WTC11 (cell line): ENCODE measurements around the gene PRKAR2A. TPM values are rescaled to one million over a fixed set of nuclear protein-coding genes. Genes with fewer than 3 reads are reported as not detected.

Source experiments
- ATAC-seq: fragments of 200-7000 bp; cut with Tn5 transposase; 2 replicates; pipeline ENCODE4 v1.10.0; 2021; ENCODE audit warnings: mild to moderate bottlenecking, moderate library complexity
- CTCF ChIA-PET: fragments of 300-600 bp; sonication (Branson Sonifier 250); formaldehyde crosslinking; loops from one replicate; lab custom pipeline; 2021; ENCODE audit warnings: antibody characterized with exemption; lab: Charles Lee
- POLR2A ChIA-PET: fragments of 350-600 bp; sonication (Branson Sonifier 250); formaldehyde crosslinking; loops from one replicate; lab custom pipeline; 2021; ENCODE audit warnings: antibody characterized with exemption; lab: Charles Lee
- DNase-seq: peaks from one replicate; pipeline ENCODE4 v3.0.0; 2021; ENCODE audit warnings: low spot score
- H3K27ac Mint-ChIP-seq: 2 replicates; pipeline ENCODE4 v1.8.0; 2021; ENCODE audit warnings: mixed read lengths
- H3K27me3 Mint-ChIP-seq: 2 replicates; pipeline ENCODE4 v1.8.0; 2021; ENCODE audit warnings: low read depth, mild to moderate bottlenecking, moderate library complexity, mixed read lengths
- H3K36me3 Mint-ChIP-seq: 2 replicates; pipeline ENCODE4 v1.8.0; 2021; ENCODE audit warnings: mixed read lengths
- H3K4me1 Mint-ChIP-seq: 2 replicates; pipeline ENCODE4 v1.8.0; 2022; ENCODE audit warnings: mixed read lengths
- H3K4me3 Mint-ChIP-seq: 2 replicates; pipeline ENCODE4 v1.8.0; 2021; ENCODE audit warnings: mild to moderate bottlenecking, moderate library complexity, mixed read lengths
- H3K9me3 Mint-ChIP-seq: 2 replicates; pipeline ENCODE4 v1.8.0; 2021; ENCODE audit warnings: mixed read lengths
- ATF1 ChIP-seq: sonication (generic); formaldehyde crosslinking; IDR thresholded peaks from 2 replicates; pipeline ENCODE4 v1.8.1; 2023; ENCODE audit warnings: mild to moderate bottlenecking, moderate library complexity, missing genetic modification reagents
- CBFB ChIP-seq: sonication (generic); formaldehyde crosslinking; IDR thresholded peaks from 2 replicates; pipeline ENCODE4 v1.8.1; 2022; ENCODE audit warnings: mild to moderate bottlenecking, low read depth, missing genetic modification reagents
- E2F5 ChIP-seq: sonication (generic); formaldehyde crosslinking; IDR thresholded peaks from 2 replicates; pipeline ENCODE4 v1.8.1; 2022; ENCODE audit warnings: mild to moderate bottlenecking, moderate library complexity, missing genetic modification reagents
- ESRRA ChIP-seq: sonication (generic); formaldehyde crosslinking; IDR thresholded peaks from 2 replicates; pipeline ENCODE4 v1.8.1; 2022; ENCODE audit warnings: mild to moderate bottlenecking, missing genetic modification reagents, borderline replicate concordance
- FOXJ3 ChIP-seq: sonication (generic); formaldehyde crosslinking; IDR thresholded peaks from 2 replicates; pipeline ENCODE4 v1.9.0; 2021; ENCODE audit warnings: missing genetic modification reagents, mild to moderate bottlenecking, borderline replicate concordance
- GABPB1 ChIP-seq: sonication (generic); formaldehyde crosslinking; IDR thresholded peaks from 2 replicates; pipeline ENCODE4 v1.8.1; 2023; ENCODE audit warnings: mild to moderate bottlenecking, missing genetic modification reagents
- KAT7 ChIP-seq: sonication (generic); formaldehyde crosslinking; IDR thresholded peaks from 2 replicates; pipeline ENCODE4 v1.8.1; 2023; ENCODE audit warnings: missing genetic modification reagents, mild to moderate bottlenecking, borderline replicate concordance
- MAX ChIP-seq: sonication (generic); formaldehyde crosslinking; IDR thresholded peaks from 2 replicates; pipeline ENCODE4 v1.8.0; 2022; ENCODE audit warnings: mild to moderate bottlenecking, missing genetic modification reagents
- MXD4 ChIP-seq: fragments of 250-450 bp; sonication (Bioruptor Pico); IDR thresholded peaks from 2 replicates; pipeline ENCODE4 v1.8.0; 2021; ENCODE audit warnings: mild to moderate bottlenecking, moderate library complexity, borderline replicate concordance
- MYBL2 ChIP-seq: sonication (generic); formaldehyde crosslinking; IDR thresholded peaks from 2 replicates; pipeline ENCODE4 v1.8.1; 2023; ENCODE audit warnings: mild to moderate bottlenecking, moderate library complexity, missing genetic modification reagents
- NFE2L1 ChIP-seq: sonication (generic); formaldehyde crosslinking; IDR thresholded peaks from 2 replicates; pipeline ENCODE4 v1.8.1; 2023; ENCODE audit warnings: missing genetic modification reagents
- STAT6 ChIP-seq: sonication (generic); formaldehyde crosslinking; conservative IDR thresholded peaks from 2 replicates; pipeline ENCODE4 v1.8.1; 2023; ENCODE audit warnings: mild to moderate bottlenecking, low read depth, missing genetic modification reagents, moderate library complexity
- TEAD1 ChIP-seq: sonication (generic); formaldehyde crosslinking; IDR thresholded peaks from 2 replicates; pipeline ENCODE4 v1.8.0; 2022; ENCODE audit warnings: mild to moderate bottlenecking, missing genetic modification reagents
- ZNF121 ChIP-seq: sonication (generic); formaldehyde crosslinking; IDR thresholded peaks from 2 replicates; pipeline ENCODE4 v1.8.0; 2023; ENCODE audit warnings: missing genetic modification reagents
- ZNF416 ChIP-seq: fragments of 250-450 bp; sonication (Bioruptor Pico); IDR thresholded peaks from 2 replicates; pipeline ENCODE4 v1.9.0; 2021; ENCODE audit warnings: mild to moderate bottlenecking, inconsistent platforms
- total RNA-seq: library from RNA; stranded (reverse); gene quantifications from 3 replicates; pipeline ENCODE4 v1.2.3, GENCODE V29; 2021
- TF ChIP-seq, protein P1 (sequence below): fragments of 250-450 bp; sonication (Bioruptor Pico); IDR thresholded peaks from 2 replicates; pipeline ENCODE4 v2.1.2; 2022; ENCODE audit warnings: mild to moderate bottlenecking, moderate library complexity
- TF ChIP-seq, protein P2 (sequence below): sonication (generic); formaldehyde crosslinking; IDR thresholded peaks from 2 replicates; pipeline ENCODE4 v1.8.1; 2023; ENCODE audit warnings: mild to moderate bottlenecking, missing genetic modification reagents, moderate library complexity
- TF ChIP-seq, protein P3 (sequence below): sonication (generic); formaldehyde crosslinking; IDR thresholded peaks from 2 replicates; pipeline ENCODE4 v1.8.1; 2023; ENCODE audit warnings: mild to moderate bottlenecking, moderate library complexity, missing genetic modification reagents
- TF ChIP-seq, protein P4 (sequence below): fragments of 250-450 bp; sonication (Bioruptor Pico); IDR thresholded peaks from 2 replicates; pipeline ENCODE4 v1.9.0; 2021; ENCODE audit warnings: mild to moderate bottlenecking
- TF ChIP-seq, protein P5 (sequence below): sonication (generic); formaldehyde crosslinking; IDR thresholded peaks from 2 replicates; pipeline ENCODE4 v1.8.1; 2022; ENCODE audit warnings: mild to moderate bottlenecking, missing genetic modification reagents, moderate library complexity, borderline replicate concordance

PRKAR2A gene
- total RNA-seq, 1 experiment from 2014 or later, result 57.2 TPM

- POLR2A ChIA-PET, result interaction anchor here (1.6 to 3.4 kb wide), 2 partner anchors 11 to 20 kb away, joined by 6 to 10 read pairs; partner anchors contain the start of genes IP6K2 and NCKIPSD
- Mint-ChIP-seq H3K9me3 (no peaks in the 10 kb centered on the region), H3K4me3 (no peak overlapping the region), H3K27me3 (no peaks in the 10 kb centered on the region), H3K4me1 (peaks cover 33% of the 10 kb centered on the region), H3K36me3 (peaks cover 53% of the 10 kb centered on the region), H3K27ac (peak overlapping the region; percentile 78)
- CTCF ChIA-PET, result interaction anchor here (0.6 to 3.5 kb wide), 6 partner anchors 10 to 325 kb away, joined by 3 to 26 read pairs (median 3); partner anchors contain the start of genes NCKIPSD, NDUFAF3 and SLC26A6
- DNase-seq, result no peak
- no peak for TF ChIP-seq CBFB (CRISPR knock-in tag)
- TF ChIP-seq, protein P1, sequence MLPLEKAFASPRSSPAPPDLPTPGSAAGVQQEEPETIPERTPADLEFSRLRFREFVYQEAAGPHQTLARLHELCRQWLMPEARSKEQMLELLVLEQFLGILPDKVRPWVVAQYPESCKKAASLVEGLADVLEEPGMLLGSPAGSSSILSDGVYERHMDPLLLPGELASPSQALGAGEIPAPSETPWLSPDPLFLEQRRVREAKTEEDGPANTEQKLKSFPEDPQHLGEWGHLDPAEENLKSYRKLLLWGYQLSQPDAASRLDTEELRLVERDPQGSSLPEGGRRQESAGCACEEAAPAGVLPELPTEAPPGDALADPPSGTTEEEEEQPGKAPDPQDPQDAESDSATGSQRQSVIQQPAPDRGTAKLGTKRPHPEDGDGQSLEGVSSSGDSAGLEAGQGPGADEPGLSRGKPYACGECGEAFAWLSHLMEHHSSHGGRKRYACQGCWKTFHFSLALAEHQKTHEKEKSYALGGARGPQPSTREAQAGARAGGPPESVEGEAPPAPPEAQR (CRISPR knock-in tag), result no peak
- TF ChIP-seq, protein P2, sequence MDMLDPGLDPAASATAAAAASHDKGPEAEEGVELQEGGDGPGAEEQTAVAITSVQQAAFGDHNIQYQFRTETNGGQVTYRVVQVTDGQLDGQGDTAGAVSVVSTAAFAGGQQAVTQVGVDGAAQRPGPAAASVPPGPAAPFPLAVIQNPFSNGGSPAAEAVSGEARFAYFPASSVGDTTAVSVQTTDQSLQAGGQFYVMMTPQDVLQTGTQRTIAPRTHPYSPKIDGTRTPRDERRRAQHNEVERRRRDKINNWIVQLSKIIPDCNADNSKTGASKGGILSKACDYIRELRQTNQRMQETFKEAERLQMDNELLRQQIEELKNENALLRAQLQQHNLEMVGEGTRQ (CRISPR knock-in tag), result no peak
- no peak for TF ChIP-seq NFE2L1
- TF ChIP-seq KAT7 (CRISPR knock-in tag), result no peak
- no peak for TF ChIP-seq GABPB1 (CRISPR knock-in tag)
- TF ChIP-seq STAT6 (CRISPR knock-in tag), result no peak
- no peak for TF ChIP-seq E2F5 (CRISPR knock-in tag)
- TF ChIP-seq MXD4 (CRISPR knock-in tag), result no peak
- TF ChIP-seq, protein P3, sequence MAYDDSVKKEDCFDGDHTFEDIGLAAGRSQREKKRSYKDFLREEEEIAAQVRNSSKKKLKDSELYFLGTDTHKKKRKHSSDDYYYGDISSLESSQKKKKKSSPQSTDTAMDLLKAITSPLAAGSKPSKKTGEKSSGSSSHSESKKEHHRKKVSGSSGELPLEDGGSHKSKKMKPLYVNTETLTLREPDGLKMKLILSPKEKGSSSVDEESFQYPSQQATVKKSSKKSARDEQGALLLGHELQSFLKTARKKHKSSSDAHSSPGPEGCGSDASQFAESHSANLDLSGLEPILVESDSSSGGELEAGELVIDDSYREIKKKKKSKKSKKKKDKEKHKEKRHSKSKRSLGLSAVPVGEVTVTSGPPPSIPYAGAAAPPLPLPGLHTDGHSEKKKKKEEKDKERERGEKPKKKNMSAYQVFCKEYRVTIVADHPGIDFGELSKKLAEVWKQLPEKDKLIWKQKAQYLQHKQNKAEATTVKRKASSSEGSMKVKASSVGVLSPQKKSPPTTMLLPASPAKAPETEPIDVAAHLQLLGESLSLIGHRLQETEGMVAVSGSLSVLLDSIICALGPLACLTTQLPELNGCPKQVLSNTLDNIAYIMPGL (CRISPR knock-in tag), result no peak
- no peak for TF ChIP-seq FOXJ3 (CRISPR knock-in tag)
- TF ChIP-seq, protein P4, sequence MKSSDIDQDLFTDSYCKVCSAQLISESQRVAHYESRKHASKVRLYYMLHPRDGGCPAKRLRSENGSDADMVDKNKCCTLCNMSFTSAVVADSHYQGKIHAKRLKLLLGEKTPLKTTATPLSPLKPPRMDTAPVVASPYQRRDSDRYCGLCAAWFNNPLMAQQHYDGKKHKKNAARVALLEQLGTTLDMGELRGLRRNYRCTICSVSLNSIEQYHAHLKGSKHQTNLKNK (CRISPR knock-in tag), result no peak
- no peak for TF ChIP-seq ZNF416 (CRISPR knock-in tag)
- no peak for TF ChIP-seq ZNF121 (CRISPR knock-in tag)
- TF ChIP-seq ATF1 (CRISPR knock-in tag), result no peak
- no peak for TF ChIP-seq MAX (CRISPR knock-in tag)
- no peak for TF ChIP-seq TEAD1 (CRISPR knock-in tag)
- TF ChIP-seq ESRRA (CRISPR knock-in tag), result no peak
- no peak for TF ChIP-seq MYBL2 (CRISPR knock-in tag)
- TF ChIP-seq, protein P5, sequence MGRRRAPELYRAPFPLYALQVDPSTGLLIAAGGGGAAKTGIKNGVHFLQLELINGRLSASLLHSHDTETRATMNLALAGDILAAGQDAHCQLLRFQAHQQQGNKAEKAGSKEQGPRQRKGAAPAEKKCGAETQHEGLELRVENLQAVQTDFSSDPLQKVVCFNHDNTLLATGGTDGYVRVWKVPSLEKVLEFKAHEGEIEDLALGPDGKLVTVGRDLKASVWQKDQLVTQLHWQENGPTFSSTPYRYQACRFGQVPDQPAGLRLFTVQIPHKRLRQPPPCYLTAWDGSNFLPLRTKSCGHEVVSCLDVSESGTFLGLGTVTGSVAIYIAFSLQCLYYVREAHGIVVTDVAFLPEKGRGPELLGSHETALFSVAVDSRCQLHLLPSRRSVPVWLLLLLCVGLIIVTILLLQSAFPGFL (CRISPR knock-in tag), result no peak
- no peak for ATAC-seq
Observed at GRCh38 chr3:48696601-48697000, 151.1 kb downstream of the PRKAR2A start.

Other genes with a start within 250 kb of the PRKAR2A start
- gene UQCRC1, start 238.2 kb downstream of the PRKAR2A start, total RNA-seq, result 313 to 326 TPM (median 323 TPM) in 3 replicates
- gene TMEM89, start 226.1 kb downstream of the PRKAR2A start, total RNA-seq, result 0.53 to 0.66 TPM in 2 of 3 replicates, not detected in the other
- gene SLC26A6, start 212.4 kb downstream of the PRKAR2A start, total RNA-seq, result 57.2 to 58.9 TPM (median 57.8 TPM) in 3 replicates
- 27.9 to 35.7 TPM (median 32.7 TPM) in 3 replicates for gene CELSR3, start 185.0 kb downstream of the PRKAR2A start, total RNA-seq
- 40.1 to 50.1 TPM (median 47.1 TPM) in 3 replicates for gene NCKIPSD, start 162.0 kb downstream of the PRKAR2A start, total RNA-seq
- 113 to 123 TPM (median 114 TPM) in 3 replicates for gene IP6K2, start 130.7 kb downstream of the PRKAR2A start, total RNA-seq
- gene SLC25A20, start 51.0 kb upstream of the PRKAR2A start, total RNA-seq, result 3.9 to 6.3 TPM (median 4.9 TPM) in 3 replicates
- gene ARIH2, start 71.0 kb upstream of the PRKAR2A start, total RNA-seq, result 86.2 to 134 TPM (median 95.1 TPM) in 3 replicates
- 21.9 to 28.8 TPM (median 28.2 TPM) in 3 replicates for gene P4HTM, start 142.4 kb upstream of the PRKAR2A start, total RNA-seq
- gene WDR6, start 159.5 kb upstream of the PRKAR2A start, total RNA-seq, result 204 to 213 TPM (median 209 TPM) in 3 replicates
- 38.8 to 41.4 TPM (median 39.6 TPM) in 3 replicates for gene DALRD3, start 170.7 kb upstream of the PRKAR2A start, total RNA-seq
- 36.8 to 50.3 TPM (median 49.6 TPM) in 3 replicates for gene NDUFAF3, start 174.2 kb upstream of the PRKAR2A start, total RNA-seq
- gene IMPDH2, start 181.5 kb upstream of the PRKAR2A start, total RNA-seq, result 449 to 472 TPM (median 452 TPM) in 3 replicates
- 110 to 123 TPM (median 120 TPM) in 3 replicates for gene QRICH1, start 246.2 kb upstream of the PRKAR2A start, total RNA-seq